HepG2 (cell line): ENCODE results near the gene FAM118B. TPM values are rescaled to one million over a fixed set of nuclear protein-coding genes. Genes with fewer than 3 reads are reported as not detected.

Experiments used
- CAMTA2 ChIP-seq: sonication (generic); formaldehyde crosslinking; IDR thresholded peaks from 2 replicates; pipeline ENCODE4 v1.4.0; 2020; ENCODE audit warnings: mild to moderate bottlenecking, missing genetic modification reagents, borderline replicate concordance
- EZH2 ChIP-seq: conservative IDR thresholded peaks from 2 replicates; pipeline ENCODE4 v1.6.1; 2012; ENCODE audit warnings: mild to moderate bottlenecking, low read depth, low read length, moderate library complexity
- HNRNPLL ChIP-seq: fragments of 200-400 bp; formaldehyde crosslinking; IDR thresholded peaks from 2 replicates; pipeline ENCODE4 v1.6.1; 2017; ENCODE audit warnings: mild to moderate bottlenecking, low read depth, low read length; ENCODE audit not compliant: poor library complexity, severe bottlenecking
- ISL2 ChIP-seq: sonication (generic); formaldehyde crosslinking; IDR thresholded peaks from 2 replicates; pipeline ENCODE4 v1.5.0; 2020; ENCODE audit warnings: missing genetic modification reagents
- PHB2 ChIP-seq: fragments of 450-650 bp; IDR thresholded peaks from 2 replicates; pipeline ENCODE4 v1.6.1; 2018; ENCODE audit not compliant: partially characterized antibody
- PITX1 ChIP-seq: sonication (generic); formaldehyde crosslinking; IDR thresholded peaks from 2 replicates; pipeline ENCODE4 v1.5.1; 2020; ENCODE audit warnings: mild to moderate bottlenecking, missing genetic modification reagents
- RBAK ChIP-seq: sonication (generic); formaldehyde crosslinking; IDR thresholded peaks from 2 replicates; pipeline ENCODE4 v1.5.1; 2020; ENCODE audit warnings: mild to moderate bottlenecking, missing genetic modification reagents
- RBM22 ChIP-seq: fragments of 200-400 bp; formaldehyde crosslinking; optimal IDR thresholded peaks from 2 replicates; pipeline ENCODE3; 2017; ENCODE audit warnings: mild to moderate bottlenecking, low read length, moderate library complexity
- RELA ChIP-seq: sonication (generic); formaldehyde crosslinking; IDR thresholded peaks from 2 replicates; pipeline ENCODE4 v1.4.0; 2020; ENCODE audit warnings: missing genetic modification reagents
- SRY ChIP-seq: sonication (generic); formaldehyde crosslinking; IDR thresholded peaks from 2 replicates; pipeline ENCODE4 v1.8.0; 2022; ENCODE audit warnings: mild to moderate bottlenecking, missing genetic modification reagents
- TAF15 ChIP-seq: fragments of 200-400 bp; formaldehyde crosslinking; IDR thresholded peaks from one replicate; pipeline ENCODE4 v1.6.1; 2018; ENCODE audit warnings: mild to moderate bottlenecking, low read depth, low read length; ENCODE audit not compliant: poor library complexity, severe bottlenecking
- THAP7 ChIP-seq: sonication (generic); formaldehyde crosslinking; IDR thresholded peaks from 2 replicates; pipeline ENCODE4 v1.8.1; 2023; ENCODE audit warnings: mild to moderate bottlenecking, missing genetic modification reagents
- ZNF292 ChIP-seq: sonication (generic); formaldehyde crosslinking; IDR thresholded peaks from 2 replicates; pipeline ENCODE4 v1.8.1; 2022; ENCODE audit warnings: mild to moderate bottlenecking, low read depth, missing genetic modification reagents, borderline replicate concordance
- ZNF33A ChIP-seq: sonication (generic); formaldehyde crosslinking; IDR thresholded peaks from 2 replicates; pipeline ENCODE4 v1.5.1; 2020; ENCODE audit warnings: missing genetic modification reagents, mild to moderate bottlenecking, moderate library complexity, borderline replicate concordance
- ZNF510 ChIP-seq: sonication (generic); formaldehyde crosslinking; IDR thresholded peaks from 2 replicates; pipeline ENCODE4 v1.4.0; 2020; ENCODE audit warnings: low read depth, mild to moderate bottlenecking, missing genetic modification reagents
- ZNF543 ChIP-seq: sonication (generic); formaldehyde crosslinking; IDR thresholded peaks from 2 replicates; pipeline ENCODE4 v1.4.0; 2020; ENCODE audit warnings: mild to moderate bottlenecking, missing genetic modification reagents
- ZNF597 ChIP-seq: sonication (generic); formaldehyde crosslinking; IDR thresholded peaks from 2 replicates; pipeline ENCODE4 v1.5.0; 2020; ENCODE audit warnings: missing genetic modification reagents
- ZNF652 ChIP-seq: IDR thresholded peaks from 2 replicates; pipeline ENCODE4 v1.6.1; 2016; ENCODE audit warnings: low read depth, borderline replicate concordance
- ZNF724P ChIP-seq: sonication (generic); formaldehyde crosslinking; IDR thresholded peaks from 2 replicates; pipeline ENCODE4 v1.8.0; 2022; ENCODE audit warnings: missing genetic modification reagents, borderline replicate concordance
- ZNF790 ChIP-seq: sonication (generic); formaldehyde crosslinking; IDR thresholded peaks from 2 replicates; pipeline ENCODE4 v1.8.0; 2022; ENCODE audit warnings: missing genetic modification reagents, mild to moderate bottlenecking, borderline replicate concordance
- ZNF879 ChIP-seq: sonication (generic); formaldehyde crosslinking; IDR thresholded peaks from 2 replicates; pipeline ENCODE4 v1.8.1; 2023; ENCODE audit warnings: missing genetic modification reagents
- polyA plus RNA-seq, 8 experiments: library from polyadenylated mRNA; depleted of rRNA in 3 of 8; stranded (reverse) in 7 of 8; unstranded in 1 of 8; fragments of >200 nt; fragmentation: Illumina TruSeq in 4 of 8; extraction: Trizol in 4 of 8; gene quantifications; 2 replicates each; pipeline versions ENCODE4 v1.2.1 to v1.2.3, GENCODE V29; 2011 to 2016; ENCODE audit warnings: low read depth in 4 of 8, missing spikeins in 1 of 8, mixed read lengths in 1 of 8; ENCODE audit not compliant: insufficient read depth in 1 of 8
- total RNA-seq, 5 experiments: library from RNA; depleted of rRNA; stranded (reverse); fragments of >200 nt; fragmentation: Illumina TruSeq; extraction: Trizol; gene quantifications; 2 replicates each; pipeline ENCODE4 v1.2.3, GENCODE V29; 2016; ENCODE audit warnings: low read depth in 1 of 5
- TF ChIP-seq, protein P1 (sequence below): sonication (generic); formaldehyde crosslinking; IDR thresholded peaks from 2 replicates; pipeline ENCODE4 v1.5.0; 2020; ENCODE audit warnings: mild to moderate bottlenecking, low read depth, missing genetic modification reagents, borderline replicate concordance
- TF ChIP-seq, protein P2 (sequence below): sonication (generic); formaldehyde crosslinking; IDR thresholded peaks from 2 replicates; pipeline ENCODE4 v1.5.0; 2020; ENCODE audit warnings: missing genetic modification reagents
- TF ChIP-seq, protein P3 (sequence below): sonication (generic); formaldehyde crosslinking; IDR thresholded peaks from 2 replicates; pipeline ENCODE4 v1.5.1; 2020; ENCODE audit warnings: missing genetic modification reagents, mild to moderate bottlenecking, borderline replicate concordance

FAM118B gene
- total and polyA plus RNA-seq, 2 of the 13 experiments (the other 11 are each of a cell fraction or from before 2014, with no cell fraction given), result 10.2 to 25.7 TPM

GRCh38 chr11:126186708-126187529 is 24.7 kb upstream of the FAM118B start (continued):
- no peak for TF ChIP-seq THAP7 (CRISPR knock-in tag)
- TF ChIP-seq ZNF292 (CRISPR knock-in tag), result peak; percentile 58
- TF ChIP-seq ZNF724P (CRISPR knock-in tag), result no peak
- TF ChIP-seq ISL2 (CRISPR knock-in tag), result peak; percentile 61; the same call in 1 of the 2 replicates
- TF ChIP-seq RELA (CRISPR knock-in tag), result no peak
- TF ChIP-seq ZNF790 (CRISPR knock-in tag), result no peak
- TF ChIP-seq ZNF879 (CRISPR knock-in tag), result no peak
- TF ChIP-seq, protein P1, sequence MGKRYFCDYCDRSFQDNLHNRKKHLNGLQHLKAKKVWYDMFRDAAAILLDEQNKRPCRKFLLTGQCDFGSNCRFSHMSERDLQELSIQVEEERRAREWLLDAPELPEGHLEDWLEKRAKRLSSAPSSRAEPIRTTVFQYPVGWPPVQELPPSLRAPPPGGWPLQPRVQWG, result no peak
- no peak for TF ChIP-seq RBM22
- TF ChIP-seq, protein P2, sequence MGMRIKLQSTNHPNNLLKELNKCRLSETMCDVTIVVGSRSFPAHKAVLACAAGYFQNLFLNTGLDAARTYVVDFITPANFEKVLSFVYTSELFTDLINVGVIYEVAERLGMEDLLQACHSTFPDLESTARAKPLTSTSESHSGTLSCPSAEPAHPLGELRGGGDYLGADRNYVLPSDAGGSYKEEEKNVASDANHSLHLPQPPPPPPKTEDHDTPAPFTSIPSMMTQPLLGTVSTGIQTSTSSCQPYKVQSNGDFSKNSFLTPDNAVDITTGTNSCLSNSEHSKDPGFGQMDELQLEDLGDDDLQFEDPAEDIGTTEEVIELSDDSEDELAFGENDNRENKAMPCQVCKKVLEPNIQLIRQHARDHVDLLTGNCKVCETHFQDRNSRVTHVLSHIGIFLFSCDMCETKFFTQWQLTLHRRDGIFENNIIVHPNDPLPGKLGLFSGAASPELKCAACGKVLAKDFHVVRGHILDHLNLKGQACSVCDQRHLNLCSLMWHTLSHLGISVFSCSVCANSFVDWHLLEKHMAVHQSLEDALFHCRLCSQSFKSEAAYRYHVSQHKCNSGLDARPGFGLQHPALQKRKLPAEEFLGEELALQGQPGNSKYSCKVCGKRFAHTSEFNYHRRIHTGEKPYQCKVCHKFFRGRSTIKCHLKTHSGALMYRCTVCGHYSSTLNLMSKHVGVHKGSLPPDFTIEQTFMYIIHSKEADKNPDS (CRISPR knock-in tag), result no peak
- no peak for TF ChIP-seq EZH2
- no peak for TF ChIP-seq RBAK (CRISPR knock-in tag)
- TF ChIP-seq, protein P3, sequence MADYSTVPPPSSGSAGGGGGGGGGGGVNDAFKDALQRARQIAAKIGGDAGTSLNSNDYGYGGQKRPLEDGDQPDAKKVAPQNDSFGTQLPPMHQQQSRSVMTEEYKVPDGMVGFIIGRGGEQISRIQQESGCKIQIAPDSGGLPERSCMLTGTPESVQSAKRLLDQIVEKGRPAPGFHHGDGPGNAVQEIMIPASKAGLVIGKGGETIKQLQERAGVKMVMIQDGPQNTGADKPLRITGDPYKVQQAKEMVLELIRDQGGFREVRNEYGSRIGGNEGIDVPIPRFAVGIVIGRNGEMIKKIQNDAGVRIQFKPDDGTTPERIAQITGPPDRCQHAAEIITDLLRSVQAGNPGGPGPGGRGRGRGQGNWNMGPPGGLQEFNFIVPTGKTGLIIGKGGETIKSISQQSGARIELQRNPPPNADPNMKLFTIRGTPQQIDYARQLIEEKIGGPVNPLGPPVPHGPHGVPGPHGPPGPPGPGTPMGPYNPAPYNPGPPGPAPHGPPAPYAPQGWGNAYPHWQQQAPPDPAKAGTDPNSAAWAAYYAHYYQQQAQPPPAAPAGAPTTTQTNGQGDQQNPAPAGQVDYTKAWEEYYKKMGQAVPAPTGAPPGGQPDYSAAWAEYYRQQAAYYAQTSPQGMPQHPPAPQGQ (CRISPR knock-in tag), result no peak
- peak; percentile 54; the same call in 1 of the 2 replicates for TF ChIP-seq ZNF510 (CRISPR knock-in tag)
- peak; percentile 64 for TF ChIP-seq PITX1
- no peak for TF ChIP-seq CAMTA2 (CRISPR knock-in tag)
- no peak for TF ChIP-seq SRY (CRISPR knock-in tag)
- TF ChIP-seq ZNF597, result no peak
- peak; percentile 58; the same call in 1 of the 2 replicates for TF ChIP-seq ZNF543
- TF ChIP-seq ZNF33A (CRISPR knock-in tag), result no peak
- TF ChIP-seq HNRNPLL, result peak; percentile 7
- no peak for TF ChIP-seq PHB2
- no peak for TF ChIP-seq ZNF652 (CRISPR knock-in tag)
- no peak for TF ChIP-seq TAF15
